GM12872 (cell line): ENCODE results near the gene CD207.

ENCODE experiments used
- TF ChIP-seq, protein P1 (sequence below): IDR thresholded peaks from 3 replicates; pipeline ENCODE4 v1.5.1; 2011; ENCODE audit warnings: low read depth, mild to moderate bottlenecking, low read length, moderate library complexity; ENCODE audit not compliant: insufficient read depth

CD207 gene

DNA sequence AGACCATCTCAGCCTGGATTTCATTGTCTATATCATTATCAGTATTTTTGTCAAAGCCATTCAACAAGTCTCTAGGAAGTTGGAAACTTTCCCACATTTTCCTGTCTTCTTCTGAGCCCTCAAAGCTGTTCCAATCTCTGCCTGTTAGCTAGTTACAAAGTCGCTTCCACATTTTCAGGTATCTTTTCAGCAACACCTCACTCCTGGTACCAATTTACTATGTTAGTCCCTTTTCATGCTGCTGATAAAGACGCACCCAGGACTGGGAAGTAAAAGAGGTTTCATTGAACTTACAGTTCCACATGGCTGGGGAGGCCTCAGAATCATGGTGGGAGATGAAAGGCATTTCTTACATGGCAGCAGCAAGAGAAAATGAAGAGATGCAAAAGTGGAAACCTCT is 35.9 kb downstream of the CD207 start:
- TF ChIP-seq, protein P1, sequence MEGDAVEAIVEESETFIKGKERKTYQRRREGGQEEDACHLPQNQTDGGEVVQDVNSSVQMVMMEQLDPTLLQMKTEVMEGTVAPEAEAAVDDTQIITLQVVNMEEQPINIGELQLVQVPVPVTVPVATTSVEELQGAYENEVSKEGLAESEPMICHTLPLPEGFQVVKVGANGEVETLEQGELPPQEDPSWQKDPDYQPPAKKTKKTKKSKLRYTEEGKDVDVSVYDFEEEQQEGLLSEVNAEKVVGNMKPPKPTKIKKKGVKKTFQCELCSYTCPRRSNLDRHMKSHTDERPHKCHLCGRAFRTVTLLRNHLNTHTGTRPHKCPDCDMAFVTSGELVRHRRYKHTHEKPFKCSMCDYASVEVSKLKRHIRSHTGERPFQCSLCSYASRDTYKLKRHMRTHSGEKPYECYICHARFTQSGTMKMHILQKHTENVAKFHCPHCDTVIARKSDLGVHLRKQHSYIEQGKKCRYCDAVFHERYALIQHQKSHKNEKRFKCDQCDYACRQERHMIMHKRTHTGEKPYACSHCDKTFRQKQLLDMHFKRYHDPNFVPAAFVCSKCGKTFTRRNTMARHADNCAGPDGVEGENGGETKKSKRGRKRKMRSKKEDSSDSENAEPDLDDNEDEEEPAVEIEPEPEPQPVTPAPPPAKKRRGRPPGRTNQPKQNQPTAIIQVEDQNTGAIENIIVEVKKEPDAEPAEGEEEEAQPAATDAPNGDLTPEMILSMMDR, result no peak

DNA sequence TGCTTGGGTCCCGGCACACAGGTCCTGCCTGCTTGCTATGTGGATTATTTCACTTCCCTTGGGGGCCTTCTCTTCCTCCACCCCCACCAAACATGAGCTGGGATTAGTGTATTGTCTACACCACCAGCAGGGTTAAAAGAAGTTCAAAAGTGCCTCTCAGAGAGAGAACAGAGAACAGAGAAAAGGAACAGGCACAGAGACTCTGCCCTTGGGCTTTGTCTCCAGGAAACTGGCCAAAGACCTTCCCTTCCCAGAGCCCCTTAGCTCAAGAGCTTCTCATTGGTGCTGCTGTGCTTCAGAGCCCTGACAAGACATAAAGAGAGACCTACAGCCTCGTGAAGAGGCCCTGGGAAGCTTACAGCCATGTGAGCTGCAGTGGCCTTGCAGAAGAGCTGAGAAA is 38.1 kb downstream of the CD207 start:
- TF ChIP-seq, protein P1, result no peak

DNA sequence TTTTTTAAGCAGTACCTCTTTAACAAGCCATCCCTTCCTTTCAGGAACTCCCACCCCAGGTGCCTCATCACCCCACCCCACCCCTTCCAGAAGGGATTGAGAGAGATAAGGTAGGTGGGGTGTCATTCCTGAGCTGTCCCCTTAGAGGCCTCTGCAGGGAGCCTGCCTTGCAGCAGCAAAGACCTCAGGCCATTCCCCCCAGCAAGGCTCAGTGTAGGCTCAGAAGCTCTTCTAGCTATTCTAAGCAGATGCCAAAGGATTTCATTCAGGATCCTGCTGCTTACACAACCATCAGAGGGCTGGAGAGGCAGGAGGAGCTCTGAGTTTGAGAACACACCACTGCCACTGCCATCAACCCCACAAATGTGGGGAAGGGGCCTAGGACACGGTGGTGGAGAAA is 39.4 kb downstream of the CD207 start:
- TF ChIP-seq, protein P1, result no peak

DNA sequence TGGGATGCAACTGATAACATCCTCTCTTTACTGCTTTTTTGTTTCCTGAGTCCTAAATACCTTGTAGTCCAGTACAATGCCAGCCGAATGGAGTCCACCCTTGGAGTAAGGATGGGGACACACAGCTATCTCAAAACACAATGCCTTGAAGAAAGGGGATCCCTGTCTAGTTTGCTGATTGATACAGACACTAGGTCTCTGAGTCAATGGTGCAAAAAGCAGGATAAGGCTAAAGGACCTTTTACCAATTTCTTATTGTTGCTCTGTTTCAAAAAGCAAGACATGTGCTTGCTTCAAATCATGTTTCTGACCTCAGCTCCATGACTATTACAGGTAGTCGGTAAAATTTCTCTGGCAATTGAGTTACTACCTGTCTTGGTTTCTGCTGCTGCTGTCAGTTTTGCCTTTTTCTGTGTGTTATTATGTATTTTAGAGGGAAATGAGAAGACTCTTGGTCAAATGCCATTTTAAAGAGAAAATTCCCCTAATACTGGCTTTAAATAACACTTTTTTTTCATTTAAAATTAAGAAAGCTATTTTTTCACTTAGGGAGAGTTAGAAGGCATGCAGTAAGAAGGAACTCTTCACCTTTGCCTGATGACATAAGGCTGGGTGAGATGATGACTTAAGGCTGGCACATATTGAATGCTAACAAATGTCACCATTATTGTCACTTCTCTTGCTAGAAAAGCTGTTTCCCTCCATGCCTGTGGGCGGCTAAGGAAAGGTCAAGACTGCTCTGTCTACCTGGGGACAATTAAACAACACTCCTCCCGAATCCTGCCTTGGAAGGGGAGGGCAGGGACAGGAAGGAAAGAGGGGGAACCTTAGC is 40.2 kb downstream of the CD207 start:
- TF ChIP-seq, protein P1, result no peak

DNA sequence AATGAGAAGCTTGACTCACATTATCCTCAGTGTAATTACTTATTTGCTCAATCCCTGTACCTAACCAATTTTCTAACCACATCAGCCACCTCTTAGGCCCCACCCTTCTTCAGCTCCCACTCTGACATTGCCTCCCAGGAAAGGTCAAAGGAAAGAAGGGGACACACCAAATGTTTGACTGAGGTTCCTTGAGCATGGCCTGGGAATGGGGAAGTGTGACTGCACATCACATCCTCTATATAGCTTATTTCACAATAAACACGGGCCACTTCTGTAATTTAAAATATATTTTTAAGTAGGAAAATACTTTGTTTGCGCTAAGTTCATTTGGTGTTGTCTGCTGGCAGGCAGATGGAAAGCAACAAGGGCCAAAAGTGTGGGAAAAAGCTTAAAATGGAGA is 42.2 kb downstream of the CD207 start:
- TF ChIP-seq, protein P1, result no peak

DNA sequence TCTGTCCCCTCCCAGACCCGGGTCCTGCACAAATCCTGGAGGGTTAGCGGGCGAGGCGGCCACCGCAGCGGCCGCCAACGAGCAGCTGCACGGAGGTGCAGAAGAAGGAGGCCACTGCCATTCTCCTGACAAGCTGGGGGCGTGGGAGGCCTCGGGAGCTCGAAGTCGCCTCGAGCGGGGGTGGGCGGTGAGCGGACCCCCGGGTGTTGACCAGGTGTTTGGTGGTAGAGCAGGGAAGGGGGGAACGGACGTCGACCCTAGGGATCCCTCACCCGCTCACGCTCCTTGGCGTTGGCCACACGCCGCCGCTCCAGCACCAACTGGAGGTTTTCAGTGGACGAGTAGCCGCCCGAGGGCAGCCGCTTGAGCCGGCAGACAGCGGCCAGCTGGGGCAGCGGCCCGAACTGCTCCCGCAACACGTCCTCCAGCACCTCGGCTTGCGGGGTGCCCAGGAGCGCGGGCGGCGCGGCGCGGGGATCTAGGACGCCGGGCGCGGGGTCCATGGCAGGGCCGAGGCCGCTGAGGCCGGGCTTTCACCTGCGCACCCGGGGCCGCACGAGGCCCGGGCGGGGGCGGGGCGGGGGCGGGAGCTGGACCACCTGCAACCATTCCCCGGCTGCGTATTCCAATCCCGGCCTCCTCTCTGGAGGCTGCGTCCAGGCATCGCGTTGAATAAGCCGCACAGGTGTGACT is 45.3 kb downstream of the CD207 start, which contains the start of gene FIGLA:
FIGLA (minus strand) TSS at position 508 of the 693 bp plus-strand sequence; CDS start at position 503, 5 bp downstream.
- TF ChIP-seq, protein P1, result no peak

DNA sequence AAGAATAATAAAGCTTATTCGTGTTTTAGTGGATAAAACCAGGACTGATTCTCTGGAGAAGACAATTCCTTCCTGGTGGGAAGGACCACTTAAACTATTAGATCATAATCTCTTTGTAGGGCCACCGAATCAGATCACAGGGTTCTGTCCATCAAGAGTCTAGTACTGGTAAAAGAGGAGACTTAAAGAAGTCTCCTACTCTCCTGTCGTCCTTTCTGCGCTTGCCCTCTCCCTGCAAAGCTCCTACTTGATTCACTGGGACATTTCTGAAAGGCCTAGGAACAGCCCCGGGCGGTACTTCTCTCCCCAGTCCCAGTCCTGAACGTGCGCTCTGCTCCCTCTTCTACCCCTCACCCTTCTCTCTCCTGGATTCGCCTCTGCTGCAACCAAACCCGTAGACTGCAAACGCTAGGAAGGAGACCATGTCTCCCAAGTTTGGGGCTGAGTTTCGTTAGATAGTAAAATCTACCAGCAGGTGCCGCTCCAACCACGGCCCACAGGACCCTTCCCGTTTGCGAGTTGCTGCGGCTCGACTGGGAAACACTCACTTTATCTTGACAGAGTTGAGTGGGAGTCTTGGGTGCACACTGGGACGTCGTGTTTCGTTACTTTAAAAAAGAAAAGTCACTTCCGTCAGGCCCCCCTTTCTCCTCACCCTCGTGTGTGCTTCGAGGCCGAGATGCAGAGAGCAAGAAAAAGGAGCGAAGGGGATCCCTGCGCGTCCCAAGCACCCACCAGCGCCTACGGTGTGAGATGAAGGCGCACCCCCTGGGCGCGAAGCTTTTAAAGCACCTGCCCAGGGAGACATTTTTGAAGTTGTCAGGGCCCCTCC is 46.1 kb downstream of the CD207 start:
- TF ChIP-seq, protein P1, result peak; percentile 54
